ENCODE measurements around the gene CDH4.
"Not testable (repeated sequence)": the region's sequence is repeated elsewhere in the genome, so short reads cannot be mapped to it uniquely, and the experiment has no call there.

Gene CDH4

DNA sequence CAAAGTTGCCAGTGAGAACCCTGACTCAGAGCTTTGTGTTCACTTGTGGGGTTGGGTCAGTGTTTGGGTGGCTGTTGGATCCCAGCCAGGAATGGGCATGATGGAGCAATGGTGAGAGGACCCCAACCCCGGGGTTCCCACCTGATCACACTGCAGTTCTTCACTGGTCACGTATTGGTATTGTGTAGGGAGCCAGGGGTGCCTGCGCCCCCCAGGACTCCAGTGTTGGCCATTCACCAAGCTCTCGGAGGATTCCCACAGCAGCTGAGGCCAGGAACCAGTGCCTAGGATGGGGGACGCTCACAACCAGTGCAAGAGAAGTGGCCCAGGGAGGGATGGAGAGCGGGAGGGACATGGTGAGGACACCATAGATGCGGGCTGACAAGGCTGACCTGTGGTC, 207.2 kb downstream of the CDH4 start:
- DNase-seq (ENCODE audit: low read depth): no peak

DNA sequence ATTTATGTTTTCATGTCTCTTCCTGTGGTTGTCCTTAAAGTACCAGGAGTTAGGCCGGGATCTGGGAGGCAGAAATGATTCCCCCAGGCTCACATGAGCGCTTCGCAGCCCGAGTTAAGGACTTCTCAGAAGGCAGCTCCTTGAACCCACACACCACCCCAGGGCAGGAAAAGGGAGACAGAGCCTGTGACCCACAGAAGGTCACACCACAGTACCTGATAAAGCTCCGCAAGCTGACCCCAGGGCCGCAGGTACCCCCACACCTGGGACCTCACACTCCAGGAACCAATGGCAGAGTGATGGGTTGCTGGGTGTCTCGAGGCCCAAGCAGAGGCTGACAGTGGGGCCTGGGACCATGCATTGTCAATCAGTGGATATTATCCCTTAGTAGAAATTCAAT, 207.6 kb downstream of the CDH4 start:
- no peak for DNase-seq (ENCODE audit: low read depth)

DNA sequence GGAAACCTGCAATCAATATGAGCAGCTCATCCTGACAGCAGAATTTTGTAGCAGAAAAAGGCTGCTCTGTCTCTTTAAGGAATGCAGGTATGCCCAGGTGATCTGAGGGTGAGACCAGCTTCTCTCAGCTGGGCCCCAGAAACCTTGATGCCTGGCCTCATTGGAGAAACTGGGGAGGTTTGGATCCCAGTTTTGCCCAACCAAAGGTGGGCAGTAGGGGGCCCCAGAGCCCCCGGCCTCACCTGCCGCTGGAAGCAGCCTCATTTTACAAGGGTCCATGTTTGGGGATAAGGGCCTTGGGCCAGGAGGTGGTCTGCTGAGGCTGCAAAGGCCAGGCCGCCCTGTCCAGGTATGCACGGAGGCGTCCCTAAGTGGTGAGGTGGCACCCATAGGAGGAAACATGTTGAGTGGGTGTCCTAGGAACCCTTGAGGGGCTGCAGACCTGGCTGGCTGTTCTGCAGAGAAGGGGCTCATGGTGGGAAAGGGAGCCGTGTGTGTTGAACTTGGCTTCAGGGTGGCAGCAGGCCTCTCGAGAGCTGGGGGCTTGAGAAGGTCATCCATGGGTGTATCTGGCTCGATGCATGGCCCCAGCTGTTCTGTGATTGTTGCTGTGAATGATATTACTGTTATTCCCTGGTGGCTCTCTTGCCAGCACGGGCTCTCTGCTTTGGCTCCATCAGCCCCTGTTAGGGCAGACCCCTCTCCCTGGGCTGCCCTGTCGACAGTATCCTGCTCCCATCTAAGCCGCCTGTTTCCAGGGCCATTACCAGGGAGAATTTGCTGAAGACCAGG, 208.4 kb downstream of the CDH4 start:
- DNase-seq (ENCODE audit: low read depth): no peak

DNA sequence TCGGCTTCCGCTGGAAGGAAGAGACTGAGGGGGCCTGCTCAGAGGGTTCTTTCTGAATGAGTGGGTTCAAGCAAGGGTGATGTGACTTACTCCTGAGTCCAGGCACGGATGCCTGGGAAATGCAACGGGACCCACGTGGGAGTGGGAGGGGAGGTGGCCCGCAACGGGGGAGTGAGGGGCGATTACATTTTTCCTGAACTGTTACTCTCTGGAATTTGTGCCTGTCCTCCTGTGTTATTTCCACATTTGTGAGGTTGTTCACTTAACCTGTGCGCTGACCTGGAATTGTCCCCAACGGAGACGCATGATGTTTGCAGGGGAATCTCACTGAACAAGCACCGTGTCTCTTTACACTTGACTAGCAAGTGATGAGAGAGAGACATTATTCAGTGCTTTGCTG, 209.4 kb downstream of the CDH4 start:
- no peak for DNase-seq (ENCODE audit: low read depth)

DNA sequence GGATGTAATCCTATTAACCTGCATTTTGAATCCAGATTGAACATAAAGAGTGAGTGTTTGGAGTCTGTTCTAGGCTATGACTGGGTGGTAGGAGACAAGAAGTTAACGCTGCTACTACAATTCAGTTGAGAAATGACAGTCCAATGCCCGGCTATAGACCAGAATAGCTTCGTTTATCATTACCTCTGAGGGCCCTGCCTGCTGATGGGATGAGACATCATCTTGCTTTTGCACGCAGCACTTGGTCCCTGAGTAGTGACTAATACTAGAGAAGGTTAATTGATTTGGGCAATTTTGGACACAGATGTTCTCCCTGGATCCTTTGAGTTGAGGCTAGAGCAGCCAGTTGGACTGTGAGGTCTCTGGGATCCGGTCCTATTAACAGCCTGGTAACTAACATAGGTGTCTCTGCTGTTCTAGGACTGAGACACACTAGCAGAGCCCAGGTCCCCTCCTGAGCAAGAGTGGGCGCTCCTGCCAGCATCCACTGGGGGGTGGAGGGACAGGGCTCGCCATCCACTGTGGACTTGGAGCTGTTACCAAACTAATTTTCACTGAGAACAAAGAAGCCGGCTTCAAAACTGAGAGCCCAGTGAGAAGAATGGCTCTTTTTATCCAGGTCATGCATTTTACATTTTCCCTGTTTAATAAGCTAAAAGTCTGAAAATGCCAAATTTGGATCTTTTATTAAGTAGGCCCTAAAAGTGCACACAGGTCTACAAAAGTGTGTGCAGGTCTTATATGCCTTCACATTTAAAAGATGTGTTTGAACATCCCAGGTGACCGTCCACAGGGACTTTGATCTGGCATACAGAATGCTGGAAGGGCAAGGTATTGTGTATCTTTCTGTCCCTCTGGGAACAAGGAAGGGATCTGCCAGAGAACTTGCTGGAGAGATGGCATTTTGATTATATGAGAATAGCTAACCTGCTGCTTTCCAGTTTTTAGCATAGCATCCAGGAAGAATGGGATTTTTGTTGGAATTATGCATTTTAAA, 212.5 kb downstream of the CDH4 start:
- DNase-seq (ENCODE audit: low read depth): no peak

DNA sequence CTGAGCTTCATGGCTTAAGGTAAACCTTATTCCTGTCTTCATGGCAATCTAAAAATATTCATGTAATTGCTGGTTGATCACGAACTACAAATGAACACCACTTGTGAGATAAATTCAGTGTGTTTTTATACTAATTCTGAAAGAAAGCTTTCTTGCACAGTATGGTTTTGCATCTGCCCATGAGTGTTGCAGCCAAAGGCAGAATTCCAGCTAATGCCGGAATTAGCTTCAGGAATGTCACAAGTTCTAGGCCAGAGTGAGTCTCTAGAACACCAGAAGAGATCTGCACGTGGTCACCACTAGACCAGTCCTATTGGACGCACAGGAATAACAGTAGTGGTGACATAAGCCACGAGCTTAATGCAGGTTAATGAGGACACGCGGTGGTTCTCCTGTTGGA, 223.7 kb downstream of the CDH4 start:
- DNase-seq (ENCODE audit: low read depth): no peak

DNA sequence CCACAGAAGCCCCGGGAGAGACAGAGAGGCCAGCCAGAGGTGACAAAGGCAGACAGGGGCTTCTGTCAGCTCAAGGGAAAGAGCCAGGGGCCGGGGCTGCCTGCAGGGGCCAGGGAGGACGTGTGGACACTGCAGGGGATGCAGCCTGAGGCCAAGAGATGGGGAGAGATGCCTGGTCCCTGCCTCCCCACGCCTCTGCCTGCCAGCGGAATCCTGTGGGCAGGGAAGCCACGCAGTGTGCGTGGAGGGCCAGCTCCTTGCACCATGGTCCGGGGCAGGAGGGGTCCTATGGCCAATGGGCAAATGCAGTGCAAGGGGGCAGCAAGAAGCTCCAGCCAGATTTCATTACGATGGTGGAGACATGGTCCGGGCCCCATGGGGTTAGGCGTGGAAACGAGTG, 224.9 kb downstream of the CDH4 start:
- no peak for DNase-seq (ENCODE audit: low read depth)

DNA sequence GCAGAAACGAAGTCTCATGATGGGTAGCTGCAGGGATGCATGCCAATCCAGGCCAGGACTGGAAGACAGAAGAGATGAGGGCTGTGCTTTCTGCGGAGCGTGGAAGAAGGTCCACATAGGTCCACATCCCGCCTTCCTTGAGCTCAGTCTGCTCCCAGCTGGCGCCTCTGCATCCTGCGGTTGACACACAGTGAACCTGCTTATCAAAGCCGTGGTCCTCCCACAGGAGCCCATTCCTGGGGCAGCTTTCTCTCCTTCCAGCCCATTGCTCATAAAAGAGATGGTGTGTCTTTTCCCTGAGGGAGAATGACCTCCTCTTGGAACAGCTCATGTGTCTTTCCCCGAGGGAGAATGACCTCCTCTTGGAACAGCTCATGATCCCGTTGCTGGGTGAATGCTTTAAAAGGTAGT, 225.4 kb downstream of the CDH4 start:
- DNase-seq (ENCODE audit: low read depth): no peak

DNA sequence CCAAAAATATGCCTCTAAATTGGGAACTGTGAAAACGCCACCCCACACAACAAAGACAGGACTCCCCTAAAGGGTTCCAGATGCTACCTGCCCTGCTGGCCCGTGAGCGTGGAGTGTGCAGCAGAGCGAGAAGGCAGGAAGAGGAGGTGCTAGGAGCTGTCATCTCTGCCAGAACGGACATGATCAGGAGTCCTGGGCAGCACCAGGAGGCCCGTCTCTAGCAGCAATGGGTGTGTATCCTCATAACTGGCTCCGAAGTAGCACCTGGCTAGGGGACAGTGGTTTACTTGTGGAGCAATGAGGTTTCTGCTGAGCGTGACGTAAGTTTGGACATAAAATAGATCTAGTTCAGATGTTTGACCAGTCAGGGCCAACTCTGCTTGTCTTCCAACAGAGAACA, 226.0 kb downstream of the CDH4 start:
- no peak for DNase-seq (ENCODE audit: low read depth)

DNA sequence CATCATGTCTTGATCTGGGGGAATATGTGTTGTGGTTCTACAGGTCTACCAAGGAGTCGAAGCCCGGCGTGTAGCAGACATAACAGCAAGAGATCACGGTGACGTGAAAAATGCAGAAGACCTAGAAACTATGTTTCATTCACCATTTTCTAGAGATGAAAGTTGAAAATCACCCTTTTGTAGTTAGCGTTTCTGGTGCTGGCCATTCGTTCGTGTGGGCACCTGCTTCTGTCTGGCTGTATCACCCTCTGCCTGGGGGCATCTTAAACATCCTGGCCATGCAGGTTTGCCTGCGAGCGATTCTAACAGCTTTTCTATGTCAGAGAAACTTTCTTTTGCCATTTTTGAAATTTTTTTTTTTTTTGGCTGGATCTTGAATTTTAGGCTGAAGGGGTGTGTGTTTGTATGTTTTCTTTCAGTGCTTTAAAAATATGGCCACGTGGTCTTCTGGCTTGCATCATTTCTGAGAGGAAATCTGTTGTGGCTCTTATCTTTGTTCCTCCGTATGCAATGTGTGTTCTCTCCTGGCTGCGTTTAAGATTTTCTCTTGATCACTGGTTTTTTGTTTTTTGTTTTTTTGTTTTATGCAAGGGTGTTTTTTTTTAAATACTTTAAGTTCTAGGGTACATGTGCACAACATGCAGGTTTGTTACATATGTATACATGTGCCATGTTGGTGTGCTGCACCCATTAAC, 226.7 kb downstream of the CDH4 start:
- DNase-seq (ENCODE audit: low read depth): no peak

DNA sequence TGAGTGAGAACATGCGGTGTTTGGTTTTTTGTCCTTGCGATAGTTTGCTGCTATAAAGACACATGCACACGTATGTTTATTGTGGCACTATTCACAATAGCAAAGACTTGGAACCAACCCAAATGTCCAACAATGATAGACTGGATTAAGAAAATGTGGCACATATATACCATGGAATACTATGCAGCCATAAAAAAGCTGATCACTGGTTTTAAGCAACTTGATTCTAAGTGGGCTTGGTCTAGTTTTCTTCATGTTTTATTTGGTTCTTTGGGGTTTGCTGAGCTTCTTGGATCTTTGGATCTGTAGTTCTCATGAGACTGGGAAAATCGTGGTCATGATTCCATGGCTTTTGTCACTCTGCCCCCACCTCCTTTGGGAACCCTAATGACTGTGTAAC, 227.4 kb downstream of the CDH4 start:
- not testable (repeated sequence) for DNase-seq (ENCODE audit: low read depth)

DNA sequence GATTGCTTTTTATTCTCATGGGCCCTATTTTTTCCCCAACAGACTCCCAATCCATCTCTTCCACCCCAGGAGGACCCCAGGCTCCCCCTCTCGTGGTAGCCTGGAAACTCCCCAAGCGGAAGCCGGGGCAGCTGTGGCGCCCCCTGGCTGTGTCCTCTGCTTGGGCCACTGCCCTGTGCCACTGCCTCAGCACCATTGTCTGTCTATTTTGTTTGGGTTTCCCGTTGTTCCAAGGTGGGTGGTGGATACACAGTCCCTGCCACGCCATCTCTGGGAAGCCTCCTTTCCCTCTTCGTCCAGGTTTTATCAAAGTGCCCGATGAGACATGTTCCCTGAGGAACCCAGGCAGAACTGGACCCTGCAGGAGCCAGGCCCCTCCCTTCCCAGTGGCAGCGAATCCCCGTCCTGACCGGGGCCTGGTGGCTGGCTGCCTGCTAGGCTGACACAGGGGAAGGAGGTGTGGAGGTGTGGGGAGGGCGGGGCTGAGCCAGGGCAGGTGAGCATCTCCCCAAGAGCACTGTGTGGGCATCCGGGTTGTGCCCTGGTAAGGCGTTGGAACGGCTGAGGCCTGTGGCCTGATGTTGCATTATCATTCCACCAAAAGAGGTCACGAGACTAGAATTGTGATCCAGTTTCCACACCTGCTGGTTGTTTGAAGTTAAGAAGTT, 228.2 kb downstream of the CDH4 start:
- DNase-seq (ENCODE audit: low read depth): no peak

DNA sequence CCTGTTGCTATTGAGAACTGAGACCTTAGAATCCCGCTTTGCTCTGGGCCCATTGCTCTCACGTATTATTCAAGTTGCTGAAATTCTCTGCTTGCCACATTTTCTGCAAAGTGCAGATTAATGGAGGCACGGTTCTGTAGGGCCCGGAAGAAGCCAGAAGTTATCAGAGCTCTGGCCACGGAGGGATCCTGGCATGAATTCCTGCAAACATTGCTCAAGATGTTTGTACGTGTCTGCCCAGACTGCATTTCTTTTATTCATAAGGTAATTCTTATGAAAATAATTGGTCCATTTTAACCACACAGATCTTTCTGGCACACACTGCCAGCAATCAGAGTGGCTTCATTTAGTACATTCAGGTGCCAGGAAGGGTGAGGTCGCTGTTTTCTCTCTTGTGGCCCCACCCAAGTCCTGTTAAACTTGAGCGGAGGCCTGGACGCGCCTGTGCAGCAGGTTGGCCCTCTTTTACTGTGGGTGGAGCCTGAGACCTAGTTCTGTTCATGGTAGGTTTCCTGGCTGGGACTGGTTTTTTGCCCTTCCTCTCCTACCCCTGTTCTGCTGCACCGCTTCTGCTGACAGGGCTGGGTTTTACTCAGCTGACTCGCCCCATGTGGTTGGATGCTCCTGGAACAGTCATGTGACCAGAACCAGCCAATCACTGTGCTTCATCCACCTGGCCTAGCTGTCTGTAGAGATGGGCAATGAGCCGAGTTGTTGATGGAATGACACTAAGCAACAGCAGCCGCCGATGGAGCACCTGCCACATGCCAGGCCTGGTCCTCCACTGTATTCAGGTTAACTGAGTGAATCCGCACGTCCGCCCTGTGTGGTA, 230.2 kb downstream of the CDH4 start:
- no peak for DNase-seq (ENCODE audit: low read depth)

DNA sequence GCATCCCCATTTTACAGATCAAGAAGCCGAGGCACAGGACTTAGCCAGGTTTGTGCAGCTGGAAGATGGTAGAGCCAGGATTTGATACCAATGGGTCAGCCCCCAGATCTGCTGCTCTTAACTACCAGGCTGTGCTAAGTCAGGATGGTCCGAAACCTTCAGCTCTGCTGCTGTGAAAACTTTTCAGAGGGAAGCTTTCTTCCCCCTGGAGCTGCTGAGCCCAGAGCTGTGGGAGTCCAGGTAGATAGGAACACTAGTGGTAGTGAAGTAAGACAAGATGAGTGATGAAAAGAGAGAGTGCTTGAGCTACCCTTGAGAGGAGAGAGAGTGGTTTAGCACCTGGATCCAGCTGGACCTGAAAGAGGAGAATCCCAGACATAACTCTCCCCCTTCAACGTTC, 230.8 kb downstream of the CDH4 start:
- DNase-seq (ENCODE audit: low read depth): no peak

DNA sequence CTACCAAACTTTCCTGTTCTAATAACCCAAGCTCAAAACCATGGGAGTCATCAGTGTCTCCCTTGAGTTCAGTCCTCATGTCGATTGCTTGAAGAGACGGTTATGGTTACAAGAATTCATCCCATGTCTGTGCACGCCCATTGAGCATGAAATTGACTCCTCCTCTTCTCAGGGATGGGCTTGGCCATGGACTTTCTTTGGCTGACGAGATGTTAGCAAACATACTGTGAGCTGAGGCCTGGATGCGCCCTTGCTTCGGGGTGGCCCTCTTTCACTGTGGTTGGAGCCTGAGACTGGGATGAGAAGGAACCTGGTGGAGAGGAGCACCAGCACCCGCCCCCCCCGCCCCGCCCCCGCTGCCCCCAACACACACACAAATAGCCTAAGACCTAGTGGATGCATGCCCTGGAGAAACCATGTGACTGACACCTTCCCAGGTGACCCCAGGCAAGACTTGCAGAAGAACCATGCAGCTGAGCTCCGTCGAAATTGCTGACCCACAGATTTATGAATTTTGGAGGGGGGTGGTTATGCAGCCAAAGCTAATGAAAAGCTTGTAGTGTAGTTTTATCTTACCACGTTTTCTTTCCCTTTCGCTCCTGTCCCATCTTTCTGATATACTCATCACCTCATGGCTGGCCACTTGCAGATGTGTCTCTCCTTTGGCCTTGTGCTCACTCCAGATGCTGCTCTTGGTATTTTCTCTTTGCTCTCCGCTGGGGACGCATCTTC, 231.4 kb downstream of the CDH4 start:
- no peak for DNase-seq (ENCODE audit: low read depth)

DNA sequence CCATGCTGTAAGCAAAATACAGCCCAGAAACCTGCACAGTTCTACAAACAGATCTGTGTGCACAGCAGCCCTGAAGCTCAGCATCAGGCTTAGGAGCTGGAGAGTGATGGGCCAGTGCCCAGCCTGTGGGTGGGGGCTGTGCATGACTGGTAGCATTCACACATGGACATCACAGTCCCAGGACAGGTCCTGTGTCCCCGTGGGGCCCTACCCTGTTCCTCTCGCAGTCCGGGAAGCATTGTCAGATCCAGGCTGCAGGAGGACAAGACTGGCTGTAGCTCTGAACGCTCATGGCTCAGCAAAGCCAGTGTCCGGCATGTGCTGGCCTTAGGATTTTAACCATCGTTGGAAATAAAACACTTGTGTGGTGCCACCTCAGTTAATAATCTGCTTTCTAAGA, 234.1 kb downstream of the CDH4 start:
- no peak for DNase-seq (ENCODE audit: low read depth)

DNA sequence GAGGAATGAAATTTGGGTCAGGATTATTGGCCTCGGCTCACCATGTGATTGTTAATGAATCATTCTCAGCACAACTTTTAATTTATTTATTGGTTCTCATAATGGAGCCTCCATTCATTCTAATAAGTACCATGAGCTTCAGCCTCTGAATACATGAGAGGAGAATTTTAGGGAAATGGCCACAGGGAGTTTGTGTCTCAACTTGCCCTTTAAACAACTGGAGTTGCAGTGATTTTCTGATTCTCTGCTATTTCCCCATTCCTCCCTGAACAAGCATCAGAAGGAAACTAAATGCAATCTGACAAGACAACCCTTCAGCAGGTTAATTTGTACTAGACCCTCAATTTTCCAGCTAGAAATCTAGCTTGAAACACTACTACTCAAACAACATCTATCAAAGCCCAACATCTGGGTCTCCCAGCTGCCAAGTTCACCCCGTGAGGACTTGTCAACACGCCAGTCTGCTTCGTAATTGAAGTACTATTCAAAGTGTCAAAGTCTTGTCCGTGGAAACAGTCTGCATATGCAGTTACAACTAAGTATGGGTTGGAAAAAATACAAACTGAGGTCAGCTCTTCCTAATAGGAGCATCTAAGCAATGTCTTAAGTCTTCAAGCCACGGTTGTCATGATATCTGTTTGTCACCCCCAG, 235.4 kb downstream of the CDH4 start:
- DNase-seq (ENCODE audit: low read depth): no peak

DNA sequence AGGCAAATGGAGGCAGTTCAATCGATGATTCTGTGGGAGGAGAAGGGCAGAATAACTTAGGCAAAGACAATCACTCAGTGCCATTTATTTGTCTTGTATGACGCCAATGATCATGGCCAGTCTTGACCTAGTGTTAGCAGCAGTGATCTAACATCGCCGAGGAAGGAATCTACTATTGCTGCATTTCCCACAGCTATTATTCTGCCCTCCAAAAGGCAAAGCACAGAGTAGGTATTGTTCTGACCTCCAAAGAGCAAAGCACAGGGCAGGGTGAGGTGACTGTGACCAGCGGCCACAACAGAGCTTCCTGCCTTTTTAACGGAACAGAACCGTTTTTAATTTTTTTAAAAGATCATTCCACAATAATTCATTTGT, 235.9 kb downstream of the CDH4 start:
- no peak for DNase-seq (ENCODE audit: low read depth)

DNA sequence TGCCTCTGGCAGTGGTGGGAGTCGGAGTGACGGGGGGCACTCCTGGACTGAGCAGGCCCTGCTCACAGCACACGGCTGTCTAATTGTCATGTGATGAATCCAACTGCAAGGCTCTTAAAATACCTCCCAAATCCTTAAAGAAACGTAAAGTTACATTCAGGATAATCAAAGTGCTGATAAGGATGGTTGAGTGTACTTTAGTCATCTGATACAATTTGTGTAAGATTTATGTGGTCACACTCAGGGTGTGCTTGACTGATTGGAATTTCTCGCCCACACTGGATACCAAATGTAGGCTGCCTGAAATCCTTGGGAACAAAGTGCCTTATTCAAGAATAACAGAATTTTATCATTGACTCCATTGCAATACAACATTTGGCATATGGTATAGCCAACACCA, 238.7 kb downstream of the CDH4 start:
- DNase-seq (ENCODE audit: low read depth): no peak

DNA sequence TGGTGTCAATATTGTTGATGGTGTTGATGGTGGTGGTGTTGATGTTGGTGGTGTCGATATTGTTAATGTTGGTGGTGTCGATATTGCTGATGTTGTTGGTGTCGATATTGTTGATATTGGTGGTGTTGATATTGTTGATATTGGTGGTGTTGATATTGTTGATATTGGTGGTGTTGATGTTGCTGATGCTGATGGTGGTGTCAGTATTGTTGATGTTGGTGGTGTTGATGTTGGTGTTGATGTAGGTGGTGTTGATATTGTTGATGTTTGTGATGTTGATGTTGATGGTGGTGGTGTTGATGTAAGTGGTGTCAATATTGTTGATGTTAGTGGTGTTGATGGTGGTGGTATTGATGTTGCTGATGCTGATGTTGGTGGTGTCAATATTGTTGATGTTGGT, 240.0 kb downstream of the CDH4 start:
- DNase-seq (ENCODE audit: low read depth): no peak
